Skeletal muscle satellite cell (primary cell): ENCODE measurements around the gene CORT.

ENCODE experiments used
- H3K27me3 ChIP-seq: 2 replicates; pipeline ENCODE4 v1.7.0; 2013; ENCODE audit warnings: low read length; ENCODE audit not compliant: control insufficient read depth, insufficient read depth
- H3K36me3 ChIP-seq: 2 replicates; pipeline ENCODE4 v1.7.0; 2013; ENCODE audit warnings: mild to moderate bottlenecking, control low read depth, low read length; ENCODE audit not compliant: insufficient read depth
- H3K4me1 ChIP-seq: 2 replicates; pipeline ENCODE4 v1.7.0; 2013; ENCODE audit warnings: low read length; ENCODE audit not compliant: control insufficient read depth, insufficient read depth
- H3K4me2 ChIP-seq: 2 replicates; pipeline ENCODE4 v1.7.0; 2013; ENCODE audit warnings: mild to moderate bottlenecking, low read length
- H3K4me3 ChIP-seq: 2 replicates; pipeline ENCODE4 v1.7.0; 2013; ENCODE audit warnings: low read length
- H3K9ac ChIP-seq: 2 replicates; pipeline ENCODE4 v1.7.0; 2013; ENCODE audit warnings: mild to moderate bottlenecking, low read depth, low read length, moderate library complexity
- H3K9me3 ChIP-seq: replicated peaks from 2 replicates; pipeline ENCODE4 v1.7.0; 2013; ENCODE audit warnings: mild to moderate bottlenecking, control low read depth, low read length

Gene CORT

DNA sequence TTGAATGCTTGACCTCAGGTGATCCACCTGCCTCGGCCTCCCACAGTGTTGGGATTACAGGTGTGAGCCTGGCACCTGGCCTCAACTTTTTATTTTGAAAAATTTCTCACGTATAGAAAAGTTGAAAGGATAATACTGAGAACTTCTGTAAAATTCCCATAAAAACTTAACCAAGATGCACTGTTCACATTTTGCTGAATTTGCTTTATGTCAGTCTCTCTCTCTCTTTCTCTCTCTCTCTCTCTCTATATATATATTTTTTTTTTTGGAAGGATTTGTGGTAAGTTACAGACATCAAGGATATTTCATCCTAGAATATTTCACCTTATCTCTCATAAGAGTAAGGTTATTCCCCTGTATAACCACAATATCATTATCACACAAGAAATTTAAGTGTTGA, 30.8 kb downstream of the CORT start:
- H3K36me3 ChIP-seq: no peaks in the 10 kb centered on the region
- H3K4me2 ChIP-seq: no peak overlapping the region
- no peaks in the 10 kb centered on the region for H3K9me3 ChIP-seq
- H3K27me3 ChIP-seq: no peaks in the 10 kb centered on the region
- peaks cover 6% of the 10 kb centered on the region for H3K4me1 ChIP-seq
- no peak overlapping the region for H3K9ac ChIP-seq
- no peak overlapping the region for H3K4me3 ChIP-seq

DNA sequence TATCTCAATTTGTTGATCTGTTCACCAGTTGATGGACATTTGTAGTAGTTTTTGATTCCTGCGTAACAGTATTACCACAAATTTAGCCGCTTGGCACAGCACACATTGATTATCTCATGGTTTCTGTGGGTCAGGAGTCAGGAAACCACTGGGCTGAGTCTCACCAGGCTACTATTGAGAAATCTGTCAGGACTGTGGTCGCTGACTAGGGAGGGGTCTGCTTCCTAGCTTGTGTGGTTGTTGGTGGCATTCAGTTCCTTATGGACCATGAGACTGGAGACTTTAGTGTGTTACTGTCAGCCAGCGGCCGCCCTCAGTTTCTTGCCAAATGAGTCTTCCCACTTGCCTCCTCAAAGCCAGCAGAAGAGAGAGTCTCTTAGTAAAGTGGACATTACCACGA, 34.7 kb downstream of the CORT start:
- Histone ChIP-seq H3K9me3 (no peaks in the 10 kb centered on the region), H3K9ac (no peak overlapping the region), H3K27me3 (no peaks in the 10 kb centered on the region), H3K4me2 (no peak overlapping the region), H3K4me3 (no peak overlapping the region), H3K4me1 (no peaks in the 10 kb centered on the region), H3K36me3 (no peaks in the 10 kb centered on the region)

- Histone ChIP-seq H3K4me1 (no peaks in the 10 kb centered on the region), H3K4me3 (no peak overlapping the region), H3K27me3 (no peaks in the 10 kb centered on the region), H3K36me3 (no peaks in the 10 kb centered on the region), H3K9ac (no peak overlapping the region), H3K4me2 (no peak overlapping the region), H3K9me3 (no peaks in the 10 kb centered on the region)
These were observed 39.6 kb downstream of the CORT start for GRCh38 chr1:10489291-10490055.

- Histone ChIP-seq H3K9ac (no peak overlapping the region), H3K4me2 (no peak overlapping the region), H3K36me3 (no peaks in the 10 kb centered on the region), H3K9me3 (no peaks in the 10 kb centered on the region), H3K4me1 (peaks cover 8% of the 10 kb centered on the region), H3K4me3 (no peak overlapping the region), H3K27me3 (no peaks in the 10 kb centered on the region)
These were observed 40.6 kb downstream of the CORT start for GRCh38 chr1:10490286-10490970.

- Histone ChIP-seq H3K9me3 (no peaks in the 10 kb centered on the region), H3K9ac (no peak overlapping the region), H3K36me3 (no peaks in the 10 kb centered on the region), H3K27me3 (no peaks in the 10 kb centered on the region), H3K4me3 (no peak overlapping the region), H3K4me1 (peaks cover 9% of the 10 kb centered on the region), H3K4me2 (no peak overlapping the region)
These were observed 44.6 kb downstream of the CORT start for GRCh38 chr1:10494418-10494753.

GRCh38 chr1:10494754-10495474, 45.1 kb downstream of the CORT start:
- Histone ChIP-seq H3K36me3 (no peaks in the 10 kb centered on the region), H3K27me3 (no peaks in the 10 kb centered on the region), H3K4me1 (peaks cover 9% of the 10 kb centered on the region), H3K4me2 (peak overlapping the region; percentile 76), H3K9me3 (no peaks in the 10 kb centered on the region), H3K4me3 (peak overlapping the region; percentile 40), H3K9ac (peak overlapping the region; percentile 29)

- Histone ChIP-seq H3K27me3 (no peaks in the 10 kb centered on the region), H3K9ac (peak overlapping the region; percentile 29), H3K4me2 (peak overlapping the region; percentile 76), H3K36me3 (no peaks in the 10 kb centered on the region), H3K9me3 (no peaks in the 10 kb centered on the region), H3K4me1 (peaks cover 9% of the 10 kb centered on the region), H3K4me3 (no peak overlapping the region)
These were observed 45.6 kb downstream of the CORT start for GRCh38 chr1:10495475-10495817.

DNA sequence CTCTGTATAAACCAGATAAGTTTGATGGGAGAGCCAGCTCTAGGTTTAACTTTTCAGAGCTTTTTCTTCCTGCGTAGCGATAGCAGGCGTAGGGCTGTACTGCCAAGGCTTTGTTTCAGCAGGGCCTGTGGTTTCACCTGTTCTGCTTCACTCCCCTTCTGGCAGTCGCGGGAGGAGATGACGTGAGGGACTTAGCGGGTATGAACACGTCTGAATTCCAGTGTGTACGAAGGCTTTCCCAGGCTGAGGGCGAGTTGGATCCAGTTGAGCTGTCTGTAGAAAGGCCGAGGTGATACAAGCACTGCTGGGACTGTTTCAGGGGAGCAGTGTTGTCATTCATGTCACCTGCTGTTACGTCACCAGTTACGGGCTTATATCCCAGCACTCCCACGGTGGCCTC, 46.1 kb downstream of the CORT start:
- H3K4me1 ChIP-seq: peaks cover 9% of the 10 kb centered on the region
- no peaks in the 10 kb centered on the region for H3K9me3 ChIP-seq
- no peak overlapping the region for H3K4me2 ChIP-seq
- no peak overlapping the region for H3K4me3 ChIP-seq
- no peak overlapping the region for H3K9ac ChIP-seq
- no peaks in the 10 kb centered on the region for H3K36me3 ChIP-seq
- no peaks in the 10 kb centered on the region for H3K27me3 ChIP-seq

DNA sequence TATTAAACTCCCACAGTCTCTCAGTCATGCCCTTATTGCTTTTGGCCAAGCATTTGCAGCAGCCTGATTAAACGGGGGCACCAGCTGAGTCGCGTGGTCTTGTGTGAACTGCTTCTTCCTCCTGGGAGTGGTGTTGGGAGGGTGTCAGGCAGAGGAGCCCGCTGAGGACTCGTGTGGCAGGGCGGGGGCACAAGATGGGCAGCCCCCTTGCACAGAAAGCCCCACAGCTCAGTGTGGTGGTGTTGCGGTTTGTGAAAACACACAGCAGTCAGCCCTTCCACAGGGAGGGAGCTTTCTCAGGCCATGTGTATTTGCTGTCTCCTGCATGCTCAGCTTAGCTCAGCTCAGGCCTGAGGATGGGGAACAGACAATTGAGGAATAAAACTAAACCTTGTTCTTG, 47.3 kb downstream of the CORT start:
- no peaks in the 10 kb centered on the region for H3K36me3 ChIP-seq
- no peak overlapping the region for H3K4me2 ChIP-seq
- H3K4me3 ChIP-seq: no peak overlapping the region
- H3K27me3 ChIP-seq: no peaks in the 10 kb centered on the region
- H3K9me3 ChIP-seq: no peaks in the 10 kb centered on the region
- peaks cover 9% of the 10 kb centered on the region for H3K4me1 ChIP-seq
- H3K9ac ChIP-seq: no peak overlapping the region

DNA sequence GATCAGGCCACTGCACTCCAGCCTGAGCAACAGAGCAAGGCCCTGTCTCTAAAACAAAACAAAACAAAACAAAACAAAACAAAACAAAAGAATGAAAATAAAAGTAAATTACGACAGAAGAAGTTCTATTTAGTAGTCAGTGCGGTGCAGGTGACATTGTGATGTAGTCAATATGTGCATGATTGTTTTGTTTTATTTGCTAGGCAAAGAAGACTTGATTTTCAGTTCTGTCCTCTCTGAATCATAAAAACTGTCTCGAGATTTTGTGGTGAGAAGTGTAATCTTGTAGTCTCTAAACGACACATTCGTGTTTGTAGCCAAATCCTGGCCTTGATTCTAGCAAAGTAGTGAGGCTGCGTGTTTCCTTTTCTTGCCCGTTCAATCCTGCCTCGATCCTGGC, 48.4 kb downstream of the CORT start:
- peaks cover 9% of the 10 kb centered on the region for H3K4me1 ChIP-seq

More for the DNA sequence above, 48.4 kb downstream of the CORT start:
- Histone ChIP-seq H3K9ac (no peak overlapping the region), H3K9me3 (no peaks in the 10 kb centered on the region), H3K4me3 (no peak overlapping the region), H3K4me2 (no peak overlapping the region), H3K27me3 (no peaks in the 10 kb centered on the region), H3K36me3 (no peaks in the 10 kb centered on the region)
